H1 (cell line): Measurements from ENCODE around the gene NELFCD. TPM values are rescaled to one million over a fixed set of nuclear protein-coding genes. Genes with fewer than 3 reads are reported as not detected.

Experiments used
- TAF7 ChIP-seq: optimal IDR thresholded peaks from 2 replicates; pipeline ENCODE3; 2011; ENCODE audit warnings: low read depth, mild to moderate bottlenecking, inconsistent platforms, low read length, moderate library complexity, borderline replicate concordance
- polyA plus RNA-seq, 7 experiments: library from polyadenylated mRNA; depleted of rRNA in 3 of 7; stranded (reverse) in 5 of 7; unstranded in 2 of 7; fragments of >200 nt in 5 of 7; fragments of 200-250 nt in 2 of 7; gene quantifications; 1 replicate in 5 of 7; 2 replicates in 1 of 7; 4 replicates in 1 of 7; pipeline versions ENCODE4 v1.2.1 to v1.2.3, GENCODE V29; 2011 to 2013; ENCODE audit warnings: missing spikeins in 2 of 7, mixed read lengths in 2 of 7
- total RNA-seq: library from RNA; stranded (reverse); fragmentation: NEBNext Ultra II Directional; extraction: Animal tissue kit (Norgen Biotek cat#: 25700); gene quantifications from 2 replicates; pipeline ENCODE4 v1.2.1, GENCODE V29; 2021
- TF ChIP-seq, protein P1 (sequence below): IDR thresholded peaks from 2 replicates; pipeline ENCODE4 v1.6.1; 2011; ENCODE audit warnings: low read length, improper control_type of control experiment

The NELFCD gene
- total and polyA plus RNA-seq, 2 of the 8 experiments (the other 6 are each of a cell fraction or from before 2014, with no cell fraction given): 35.5 to 59.6 TPM

DNA sequence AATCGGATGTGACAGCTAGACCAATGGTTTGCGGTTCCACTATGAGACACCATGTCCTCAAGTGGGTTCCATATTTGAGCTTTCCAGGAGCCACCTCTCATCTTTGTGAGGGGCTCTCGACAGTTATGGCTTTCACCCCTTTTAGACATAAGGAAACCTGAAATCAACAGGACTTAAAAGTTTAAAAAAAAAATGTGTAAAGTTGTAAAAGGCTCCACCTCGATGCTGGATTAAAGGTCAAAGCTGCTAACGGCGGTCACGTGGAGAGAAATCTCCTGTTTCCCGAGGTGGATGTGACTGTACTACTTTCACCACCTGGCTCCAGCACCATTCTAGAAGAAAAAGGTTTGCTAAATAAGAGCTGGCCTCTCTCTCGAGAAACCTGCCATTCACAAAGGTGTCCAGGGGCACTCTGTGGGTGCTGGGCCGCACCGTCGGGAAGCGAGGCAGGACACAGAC lies 50.5 kb downstream of the NELFCD start (continued):
- TF ChIP-seq, protein P1, sequence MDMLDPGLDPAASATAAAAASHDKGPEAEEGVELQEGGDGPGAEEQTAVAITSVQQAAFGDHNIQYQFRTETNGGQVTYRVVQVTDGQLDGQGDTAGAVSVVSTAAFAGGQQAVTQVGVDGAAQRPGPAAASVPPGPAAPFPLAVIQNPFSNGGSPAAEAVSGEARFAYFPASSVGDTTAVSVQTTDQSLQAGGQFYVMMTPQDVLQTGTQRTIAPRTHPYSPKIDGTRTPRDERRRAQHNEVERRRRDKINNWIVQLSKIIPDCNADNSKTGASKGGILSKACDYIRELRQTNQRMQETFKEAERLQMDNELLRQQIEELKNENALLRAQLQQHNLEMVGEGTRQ: no peak
- TF ChIP-seq TAF7: no peak
